Esophagus muscularis mucosa (tissue), 3 donors: Measurements from ENCODE around the gene RPS6KA2.

ENCODE experiments used
- CTCF ChIP-seq, 3 experiments: fragments of 200-600 bp in 2 of 3; fragments of 450-650 bp in 1 of 3; sonication (generic) in 2 of 3; IDR thresholded peaks; one replicate each; pipeline ENCODE4 v1.5.1; 2017 to 2019; ENCODE audit warnings: antibody characterized with exemption in 3 of 3, mild to moderate bottlenecking in 2 of 3, moderate library complexity in 1 of 3
- EP300 ChIP-seq: sonication (generic); formaldehyde crosslinking; IDR thresholded peaks from one replicate; pipeline ENCODE4 v1.6.1; 2017; ENCODE audit warnings: antibody characterized with exemption

- TF ChIP-seq CTCF (IDR thresholded peaks at IDR 0.05) (no peak), EP300 (no peak)
Measured at GRCh38 chr6:166581091-166581511, 46.0 kb downstream of the RPS6KA2 start.
